Mammary epithelial cell (primary cell): ENCODE results near the gene SYNM.

Experiments
- CTCF ChIP-seq, 2 donors: IDR thresholded peaks in 1 of 2; conservative IDR thresholded peaks in 1 of 2; 2 replicates each; pipeline ENCODE4 v1.5.1; 2011 to 2012; ENCODE audit warnings: inconsistent platforms in 2 of 2, low read length in 2 of 2, mild to moderate bottlenecking in 2 of 2, control low read depth in 1 of 2, low read depth in 1 of 2; ENCODE audit not compliant: insufficient read depth in 1 of 2; ENCODE audit errors: extremely low read depth in 1 of 2
- EZH2 ChIP-seq: IDR thresholded peaks from 2 replicates; pipeline ENCODE4 v1.6.1; 2012; ENCODE audit warnings: low read length, inconsistent platforms, borderline replicate concordance

GRCh38 chr15:99121207-99121606, 16.3 kb downstream of the SYNM start:
- TF ChIP-seq CTCF (conservative IDR thresholded peaks at IDR 0.05 in 1 of 2, IDR thresholded peaks at IDR 0.05 in 1 of 2; ENCODE audit: extremely low read depth in 1 of 2, insufficient read depth in 1 of 2, low read depth in 1 of 2, low read length in 2 of 2): no peak
- TF ChIP-seq EZH2: no peak
